HepG2 (cell line): Measurements from ENCODE around the gene HPD. TPM values are rescaled to one million over a fixed set of nuclear protein-coding genes. Genes with fewer than 3 reads are reported as not detected.

ENCODE experiments used
- ATF7 ChIP-seq, 2 experiments: fragments of 450-650 bp in 1 of 2; sonication (generic) in 1 of 2; formaldehyde crosslinking in 1 of 2; IDR thresholded peaks; 2 replicates each; pipeline versions ENCODE4 v1.4.0 to v1.6.1; 2016 to 2020; ENCODE audit warnings: antibody characterized with exemption in 1 of 2, mild to moderate bottlenecking in 1 of 2, missing genetic modification reagents in 1 of 2
- GATAD1 ChIP-seq: IDR thresholded peaks from 2 replicates; pipeline ENCODE4 v1.6.1; 2016; ENCODE audit warnings: missing genetic modification reagents, missing compliant biosample characterization
- GATAD2A ChIP-seq: IDR thresholded peaks from 2 replicates; pipeline ENCODE4 v1.6.1; 2016
- HNRNPUL1 ChIP-seq: fragments of 200-400 bp; formaldehyde crosslinking; IDR thresholded peaks from 2 replicates; pipeline ENCODE4 v1.6.1; 2017; ENCODE audit warnings: low read depth, mild to moderate bottlenecking, low read length, moderate library complexity
- KDM4B ChIP-seq: sonication (generic); formaldehyde crosslinking; IDR thresholded peaks from 2 replicates; pipeline ENCODE4 v1.4.0; 2020; ENCODE audit warnings: missing genetic modification reagents
- MED1 ChIP-seq: sonication (generic); formaldehyde crosslinking; IDR thresholded peaks from 2 replicates; pipeline ENCODE4 v1.4.0; 2020; ENCODE audit warnings: missing genetic modification reagents
- TOE1 ChIP-seq: sonication (generic); formaldehyde crosslinking; IDR thresholded peaks from 2 replicates; pipeline ENCODE4 v1.4.0; 2020; ENCODE audit warnings: mild to moderate bottlenecking, missing genetic modification reagents
- XBP1 ChIP-seq: sonication (generic); formaldehyde crosslinking; IDR thresholded peaks from 2 replicates; pipeline ENCODE4 v1.5.0; 2020; ENCODE audit warnings: missing genetic modification reagents
- YY1 ChIP-seq: IDR thresholded peaks from 2 replicates; pipeline ENCODE4 v1.6.1; 2011; ENCODE audit warnings: low read length, low read depth, moderate library complexity, mild to moderate bottlenecking; ENCODE audit not compliant: insufficient read depth, insufficient replicate concordance
- ZNF207 ChIP-seq: fragments of 450-650 bp; IDR thresholded peaks from 2 replicates; pipeline ENCODE4 v1.6.1; 2016; ENCODE audit warnings: antibody characterized with exemption, borderline replicate concordance
- polyA plus RNA-seq, 8 experiments: library from polyadenylated mRNA; depleted of rRNA in 3 of 8; stranded (reverse) in 7 of 8; unstranded in 1 of 8; fragments of >200 nt; fragmentation: Illumina TruSeq in 4 of 8; extraction: Trizol in 4 of 8; gene quantifications; 2 replicates each; pipeline versions ENCODE4 v1.2.1 to v1.2.3, GENCODE V29; 2011 to 2016; ENCODE audit warnings: low read depth in 4 of 8, missing spikeins in 1 of 8, mixed read lengths in 1 of 8; ENCODE audit not compliant: insufficient read depth in 1 of 8
- total RNA-seq, 5 experiments: library from RNA; depleted of rRNA; stranded (reverse); fragments of >200 nt; fragmentation: Illumina TruSeq; extraction: Trizol; gene quantifications; 2 replicates each; pipeline ENCODE4 v1.2.3, GENCODE V29; 2016; ENCODE audit warnings: low read depth in 1 of 5
- TF ChIP-seq, protein P1 (sequence below), 2 experiments: IDR thresholded peaks; 2 replicates each; pipeline ENCODE4 v1.6.1; 2011 to 2012; ENCODE audit warnings: low read length in 2 of 2, borderline replicate concordance in 1 of 2, low read depth in 1 of 2, mild to moderate bottlenecking in 1 of 2, moderate library complexity in 1 of 2
- TF ChIP-seq, protein P2 (sequence below): sonication (generic); formaldehyde crosslinking; IDR thresholded peaks from 2 replicates; pipeline ENCODE4 v1.9.0; 2021; ENCODE audit warnings: missing genetic modification reagents, borderline replicate concordance
- TF ChIP-seq, protein P3 (sequence below): sonication (generic); formaldehyde crosslinking; conservative IDR thresholded peaks from 2 replicates; pipeline ENCODE4 v1.8.0; 2022; ENCODE audit warnings: mild to moderate bottlenecking, moderate library complexity, missing genetic modification reagents
- TF ChIP-seq, protein P4 (sequence below): sonication (generic); formaldehyde crosslinking; IDR thresholded peaks from 2 replicates; pipeline ENCODE4 v1.5.0; 2020; ENCODE audit warnings: missing genetic modification reagents

Gene HPD
- total and polyA plus RNA-seq, 2 of the 13 experiments (the other 11 are each of a cell fraction or from before 2014, with no cell fraction given): 120 to 195 TPM

DNA sequence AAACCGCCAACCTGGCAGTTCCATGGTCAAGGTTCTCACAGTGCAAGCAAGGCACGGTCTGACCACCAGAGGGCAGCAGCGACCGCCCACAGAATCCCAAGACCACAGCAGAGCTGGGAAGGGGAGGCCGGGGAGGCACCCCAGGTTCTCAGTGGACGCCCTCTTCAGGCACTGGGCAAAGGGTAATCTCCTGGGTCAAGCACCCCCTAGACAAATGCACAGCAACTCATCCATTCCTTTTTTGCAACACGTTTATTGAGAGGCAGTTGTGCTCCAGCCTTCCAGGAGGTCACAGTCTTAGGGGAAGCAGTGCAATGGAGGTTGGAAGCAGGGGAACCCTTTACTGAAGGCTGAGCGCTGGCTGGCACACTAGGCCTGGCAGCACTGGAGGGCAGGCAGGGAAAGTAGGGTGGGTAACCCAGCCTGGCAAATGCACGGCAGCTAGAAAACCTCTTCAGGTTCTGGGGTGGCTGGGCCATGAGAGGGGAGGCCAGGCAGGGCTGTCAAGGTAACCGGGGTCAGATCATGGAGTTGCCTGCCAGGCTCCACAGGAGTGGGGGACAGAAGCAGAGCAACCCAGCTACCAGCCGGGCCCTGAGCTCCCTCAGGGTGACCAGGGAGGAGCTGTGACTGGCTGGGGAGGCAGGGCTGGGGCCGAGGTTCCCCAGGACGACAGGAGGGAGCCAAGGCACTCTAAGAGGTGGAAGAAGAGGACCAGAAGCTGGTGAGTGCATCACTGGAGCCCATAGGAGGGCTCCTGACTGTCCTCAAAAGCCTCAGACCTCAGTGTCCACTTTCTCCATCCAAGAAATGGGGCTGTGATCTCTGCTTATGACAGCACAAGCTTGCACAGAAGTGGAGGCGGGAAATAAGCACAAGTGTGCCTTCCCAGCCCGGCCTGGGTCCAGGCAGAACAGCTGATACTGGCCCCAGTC, 63.4 kb downstream of the HPD start (continued):
- TF ChIP-seq, protein P1, sequence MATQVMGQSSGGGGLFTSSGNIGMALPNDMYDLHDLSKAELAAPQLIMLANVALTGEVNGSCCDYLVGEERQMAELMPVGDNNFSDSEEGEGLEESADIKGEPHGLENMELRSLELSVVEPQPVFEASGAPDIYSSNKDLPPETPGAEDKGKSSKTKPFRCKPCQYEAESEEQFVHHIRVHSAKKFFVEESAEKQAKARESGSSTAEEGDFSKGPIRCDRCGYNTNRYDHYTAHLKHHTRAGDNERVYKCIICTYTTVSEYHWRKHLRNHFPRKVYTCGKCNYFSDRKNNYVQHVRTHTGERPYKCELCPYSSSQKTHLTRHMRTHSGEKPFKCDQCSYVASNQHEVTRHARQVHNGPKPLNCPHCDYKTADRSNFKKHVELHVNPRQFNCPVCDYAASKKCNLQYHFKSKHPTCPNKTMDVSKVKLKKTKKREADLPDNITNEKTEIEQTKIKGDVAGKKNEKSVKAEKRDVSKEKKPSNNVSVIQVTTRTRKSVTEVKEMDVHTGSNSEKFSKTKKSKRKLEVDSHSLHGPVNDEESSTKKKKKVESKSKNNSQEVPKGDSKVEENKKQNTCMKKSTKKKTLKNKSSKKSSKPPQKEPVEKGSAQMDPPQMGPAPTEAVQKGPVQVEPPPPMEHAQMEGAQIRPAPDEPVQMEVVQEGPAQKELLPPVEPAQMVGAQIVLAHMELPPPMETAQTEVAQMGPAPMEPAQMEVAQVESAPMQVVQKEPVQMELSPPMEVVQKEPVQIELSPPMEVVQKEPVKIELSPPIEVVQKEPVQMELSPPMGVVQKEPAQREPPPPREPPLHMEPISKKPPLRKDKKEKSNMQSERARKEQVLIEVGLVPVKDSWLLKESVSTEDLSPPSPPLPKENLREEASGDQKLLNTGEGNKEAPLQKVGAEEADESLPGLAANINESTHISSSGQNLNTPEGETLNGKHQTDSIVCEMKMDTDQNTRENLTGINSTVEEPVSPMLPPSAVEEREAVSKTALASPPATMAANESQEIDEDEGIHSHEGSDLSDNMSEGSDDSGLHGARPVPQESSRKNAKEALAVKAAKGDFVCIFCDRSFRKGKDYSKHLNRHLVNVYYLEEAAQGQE (IDR thresholded peaks at IDR 0.05; ENCODE audit: borderline replicate concordance in 1 of 2, low read depth in 1 of 2, low read length in 2 of 2): no peak
- TF ChIP-seq KDM4B: no peak
- no peak for TF ChIP-seq TOE1 (CRISPR knock-in tag)
- peak; percentile 81 for TF ChIP-seq GATAD2A (CRISPR knock-in tag)
- TF ChIP-seq MED1 (CRISPR knock-in tag): peak; percentile 66
- TF ChIP-seq XBP1 (CRISPR knock-in tag): no peak
- TF ChIP-seq, protein P2, sequence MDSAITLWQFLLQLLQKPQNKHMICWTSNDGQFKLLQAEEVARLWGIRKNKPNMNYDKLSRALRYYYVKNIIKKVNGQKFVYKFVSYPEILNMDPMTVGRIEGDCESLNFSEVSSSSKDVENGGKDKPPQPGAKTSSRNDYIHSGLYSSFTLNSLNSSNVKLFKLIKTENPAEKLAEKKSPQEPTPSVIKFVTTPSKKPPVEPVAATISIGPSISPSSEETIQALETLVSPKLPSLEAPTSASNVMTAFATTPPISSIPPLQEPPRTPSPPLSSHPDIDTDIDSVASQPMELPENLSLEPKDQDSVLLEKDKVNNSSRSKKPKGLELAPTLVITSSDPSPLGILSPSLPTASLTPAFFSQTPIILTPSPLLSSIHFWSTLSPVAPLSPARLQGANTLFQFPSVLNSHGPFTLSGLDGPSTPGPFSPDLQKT (CRISPR knock-in tag): no peak
- no peak for TF ChIP-seq ZNF207
- no peak for TF ChIP-seq ATF7 (IDR thresholded peaks at IDR 0.05)
- TF ChIP-seq ATF7 (CRISPR knock-in tag; IDR thresholded peaks at IDR 0.05): no peak
- TF ChIP-seq, protein P3, sequence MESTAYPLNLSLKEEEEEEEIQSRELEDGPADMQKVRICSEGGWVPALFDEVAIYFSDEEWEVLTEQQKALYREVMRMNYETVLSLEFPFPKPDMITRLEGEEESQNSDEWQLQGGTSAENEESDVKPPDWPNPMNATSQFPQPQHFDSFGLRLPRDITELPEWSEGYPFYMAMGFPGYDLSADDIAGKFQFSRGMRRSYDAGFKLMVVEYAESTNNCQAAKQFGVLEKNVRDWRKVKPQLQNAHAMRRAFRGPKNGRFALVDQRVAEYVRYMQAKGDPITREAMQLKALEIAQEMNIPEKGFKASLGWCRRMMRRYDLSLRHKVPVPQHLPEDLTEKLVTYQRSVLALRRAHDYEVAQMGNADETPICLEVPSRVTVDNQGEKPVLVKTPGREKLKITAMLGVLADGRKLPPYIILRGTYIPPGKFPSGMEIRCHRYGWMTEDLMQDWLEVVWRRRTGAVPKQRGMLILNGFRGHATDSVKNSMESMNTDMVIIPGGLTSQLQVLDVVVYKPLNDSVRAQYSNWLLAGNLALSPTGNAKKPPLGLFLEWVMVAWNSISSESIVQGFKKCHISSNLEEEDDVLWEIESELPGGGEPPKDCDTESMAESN: no peak
- TF ChIP-seq HNRNPUL1: no peak
- TF ChIP-seq, protein P4, sequence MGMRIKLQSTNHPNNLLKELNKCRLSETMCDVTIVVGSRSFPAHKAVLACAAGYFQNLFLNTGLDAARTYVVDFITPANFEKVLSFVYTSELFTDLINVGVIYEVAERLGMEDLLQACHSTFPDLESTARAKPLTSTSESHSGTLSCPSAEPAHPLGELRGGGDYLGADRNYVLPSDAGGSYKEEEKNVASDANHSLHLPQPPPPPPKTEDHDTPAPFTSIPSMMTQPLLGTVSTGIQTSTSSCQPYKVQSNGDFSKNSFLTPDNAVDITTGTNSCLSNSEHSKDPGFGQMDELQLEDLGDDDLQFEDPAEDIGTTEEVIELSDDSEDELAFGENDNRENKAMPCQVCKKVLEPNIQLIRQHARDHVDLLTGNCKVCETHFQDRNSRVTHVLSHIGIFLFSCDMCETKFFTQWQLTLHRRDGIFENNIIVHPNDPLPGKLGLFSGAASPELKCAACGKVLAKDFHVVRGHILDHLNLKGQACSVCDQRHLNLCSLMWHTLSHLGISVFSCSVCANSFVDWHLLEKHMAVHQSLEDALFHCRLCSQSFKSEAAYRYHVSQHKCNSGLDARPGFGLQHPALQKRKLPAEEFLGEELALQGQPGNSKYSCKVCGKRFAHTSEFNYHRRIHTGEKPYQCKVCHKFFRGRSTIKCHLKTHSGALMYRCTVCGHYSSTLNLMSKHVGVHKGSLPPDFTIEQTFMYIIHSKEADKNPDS (CRISPR knock-in tag): no peak
- TF ChIP-seq YY1: peak; percentile 53
- peak; percentile 68; the same call in 1 of the 2 replicates for TF ChIP-seq GATAD1 (CRISPR knock-in tag)
- TF ChIP-seq, all 625 proteins: peak for 121
